ENCODE data around the gene IMPG2.

DNA sequence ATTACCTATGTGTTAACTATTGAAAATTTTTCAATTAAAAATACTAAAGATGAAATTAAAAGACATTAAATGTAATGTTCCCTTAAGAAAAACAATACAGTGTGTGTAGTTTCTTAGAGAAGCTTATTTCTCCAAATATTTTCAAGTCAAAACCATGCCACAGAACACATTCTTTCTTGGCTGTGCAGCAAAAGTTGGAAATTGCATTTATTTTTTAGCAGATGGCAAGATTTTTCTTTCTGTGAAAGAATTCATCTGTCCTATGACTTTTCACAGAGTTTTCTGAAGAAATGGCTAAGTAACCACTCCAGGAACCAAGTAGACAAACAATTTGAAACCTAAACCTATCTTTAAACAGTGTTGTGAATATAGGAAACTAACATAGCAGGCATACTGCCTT, 47.2 kb downstream of the IMPG2 start:
- no peak for TF ChIP-seq POLR2A (IDR thresholded peaks at IDR 0.05)
- TF ChIP-seq, protein P1, sequence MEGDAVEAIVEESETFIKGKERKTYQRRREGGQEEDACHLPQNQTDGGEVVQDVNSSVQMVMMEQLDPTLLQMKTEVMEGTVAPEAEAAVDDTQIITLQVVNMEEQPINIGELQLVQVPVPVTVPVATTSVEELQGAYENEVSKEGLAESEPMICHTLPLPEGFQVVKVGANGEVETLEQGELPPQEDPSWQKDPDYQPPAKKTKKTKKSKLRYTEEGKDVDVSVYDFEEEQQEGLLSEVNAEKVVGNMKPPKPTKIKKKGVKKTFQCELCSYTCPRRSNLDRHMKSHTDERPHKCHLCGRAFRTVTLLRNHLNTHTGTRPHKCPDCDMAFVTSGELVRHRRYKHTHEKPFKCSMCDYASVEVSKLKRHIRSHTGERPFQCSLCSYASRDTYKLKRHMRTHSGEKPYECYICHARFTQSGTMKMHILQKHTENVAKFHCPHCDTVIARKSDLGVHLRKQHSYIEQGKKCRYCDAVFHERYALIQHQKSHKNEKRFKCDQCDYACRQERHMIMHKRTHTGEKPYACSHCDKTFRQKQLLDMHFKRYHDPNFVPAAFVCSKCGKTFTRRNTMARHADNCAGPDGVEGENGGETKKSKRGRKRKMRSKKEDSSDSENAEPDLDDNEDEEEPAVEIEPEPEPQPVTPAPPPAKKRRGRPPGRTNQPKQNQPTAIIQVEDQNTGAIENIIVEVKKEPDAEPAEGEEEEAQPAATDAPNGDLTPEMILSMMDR (IDR thresholded peaks at IDR 0.05), result no peak

Measured in right lobe of liver (tissue), 4 donors.